GM12891 (cell line): ENCODE measurements around the gene ESYT2.
A peak's percentile ranks its signal among the peaks of the same experiment; 100 is the strongest.

ENCODE experiments used
- DNase-seq: peaks from one replicate; pipeline ENCODE4 v3.0.0; 2011; ENCODE audit warnings: low spot score; ENCODE audit not compliant: insufficient read length
- FAIRE-seq: peaks from 2 replicates; lab custom pipeline; 2011; peaks lifted over from hg19 to GRCh38; lab: Jason Lieb, UNC
- PAX5 ChIP-seq: IDR thresholded peaks from 2 replicates; pipeline ENCODE4 v1.6.1; 2011; ENCODE audit warnings: low read length, moderate library complexity, mild to moderate bottlenecking; ENCODE audit not compliant: insufficient read depth, severe bottlenecking
- POLR2A ChIP-seq: IDR thresholded peaks from 2 replicates; pipeline ENCODE4 v1.6.1; 2011; ENCODE audit warnings: low read depth, low read length, control low read depth
- POLR2AphosphoS5 ChIP-seq: IDR thresholded peaks from 2 replicates; pipeline ENCODE4 v1.6.1; 2011; ENCODE audit warnings: low read depth, low read length, control low read depth
- POU2F2 ChIP-seq: IDR thresholded peaks from 2 replicates; pipeline ENCODE4 v1.6.1; 2011; ENCODE audit warnings: low read depth, mild to moderate bottlenecking, control low read depth, low read length, moderate library complexity
- SPI1 ChIP-seq: IDR thresholded peaks from 2 replicates; pipeline ENCODE4 v1.6.1; 2011; ENCODE audit warnings: low read depth, low read length, control low read depth
- TAF1 ChIP-seq: IDR thresholded peaks from 2 replicates; pipeline ENCODE4 v1.6.1; 2011; ENCODE audit warnings: low read depth, low read length, control low read depth

Gene ESYT2

DNA sequence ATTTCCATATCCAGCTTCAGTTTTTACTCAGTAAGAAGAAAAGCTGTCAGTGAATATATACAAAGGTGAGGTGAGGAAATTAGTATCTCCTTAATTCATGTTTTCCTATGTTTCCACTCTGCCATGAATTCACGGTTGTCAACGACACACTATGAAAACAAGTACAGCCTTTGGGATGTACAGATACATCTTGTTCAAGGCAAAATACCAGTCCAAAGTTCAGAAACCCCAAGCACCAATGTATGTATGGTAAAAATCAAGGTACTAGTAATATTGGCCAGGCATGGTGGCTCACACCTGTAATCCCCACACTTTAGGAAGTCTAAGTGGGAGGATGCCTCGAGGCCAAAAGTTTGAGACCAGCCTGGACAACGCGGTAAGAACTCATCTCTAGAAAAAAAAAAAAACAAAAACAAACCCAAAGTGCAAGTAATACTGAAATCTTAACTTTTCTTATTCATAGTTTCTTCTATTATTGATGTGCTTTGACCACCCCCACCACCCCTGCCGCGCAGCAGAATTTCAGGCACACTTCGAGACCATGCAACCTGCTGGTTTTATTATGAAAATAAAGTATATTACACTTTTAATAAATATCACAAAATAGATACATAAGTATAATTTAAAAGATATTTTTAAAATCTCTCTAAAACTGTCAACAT lies 3.5 kb downstream of the ESYT2 start:
- no peak for FAIRE-seq
- TF ChIP-seq TAF1 (no peak), SPI1 (no peak), POLR2AphosphoS5 (no peak), POU2F2 (no peak), PAX5 (no peak), POLR2A (no peak)
- DNase-seq: no peak

DNA sequence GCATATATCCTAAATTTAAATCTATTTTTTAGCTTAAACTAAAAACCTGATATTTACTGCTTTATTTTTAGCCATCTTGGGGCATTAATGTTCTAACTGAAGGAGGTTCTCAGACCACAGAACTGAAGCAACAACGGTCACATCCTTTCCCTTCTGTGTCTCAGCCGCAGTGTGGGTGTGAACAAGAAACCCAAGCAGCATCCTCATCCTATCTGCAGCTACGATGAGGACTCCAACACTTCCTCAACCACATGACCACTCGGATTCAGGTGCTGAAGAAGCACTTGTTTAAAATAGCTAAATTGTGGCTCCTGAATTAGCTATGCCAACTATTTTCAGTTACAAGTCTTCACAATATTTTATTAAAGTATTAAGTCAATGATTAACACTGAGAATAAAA lies 5.3 kb downstream of the ESYT2 start:
- DNase-seq (peak; percentile 42), FAIRE-seq (peak; percentile 77)
- TF ChIP-seq POLR2AphosphoS5 (0 out of 2 replicates have a peak, but pooled peaks have one; percentile 27), SPI1 (peak; percentile 48), POLR2A (peak; percentile 47; the same call in 1 of the 2 replicates), TAF1 (no peak), POU2F2 (no peak), PAX5 (no peak)

DNA sequence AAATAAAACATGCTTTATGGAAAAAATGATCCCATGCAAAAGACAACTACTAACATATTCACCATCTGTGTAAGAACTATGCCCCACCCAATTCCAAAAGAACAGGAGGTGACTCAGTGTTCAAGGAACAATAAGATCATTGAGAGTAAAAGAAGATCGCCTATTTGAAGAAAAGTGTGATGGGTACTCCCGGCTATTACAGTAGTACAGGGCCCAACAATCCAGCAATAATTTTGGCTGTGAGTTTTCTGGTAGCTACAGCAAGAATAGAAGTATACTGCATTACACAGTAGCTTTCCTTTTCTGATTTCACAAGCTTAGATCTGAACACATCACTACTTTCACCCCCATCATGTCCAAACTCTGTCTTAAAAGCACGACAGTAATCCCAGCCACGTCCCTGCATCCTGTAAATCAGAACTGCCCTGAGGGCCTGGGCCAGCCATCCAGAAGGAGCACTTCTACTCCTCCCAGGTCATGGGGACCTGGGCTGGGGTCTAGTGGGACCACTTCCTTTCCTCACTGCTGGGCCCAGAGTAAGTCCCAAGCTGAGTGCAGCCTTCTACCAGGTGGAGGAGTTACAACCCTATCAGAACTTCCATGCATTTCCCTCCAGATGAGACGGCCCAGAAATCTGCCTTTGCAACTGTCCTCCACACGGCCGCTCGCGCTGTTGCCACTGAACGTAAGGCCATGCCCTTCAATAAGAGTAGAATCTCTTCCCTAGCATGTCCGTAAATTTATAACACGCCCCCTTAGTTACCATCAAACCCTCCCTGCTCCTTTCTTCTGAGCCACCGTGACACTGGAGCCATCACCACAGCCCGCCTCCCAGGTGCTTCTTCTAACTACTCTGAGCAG lies 7.9 kb downstream of the ESYT2 start:
- FAIRE-seq (no peak), DNase-seq (no peak)
- TF ChIP-seq POLR2AphosphoS5 (no peak), TAF1 (no peak), POLR2A (no peak), SPI1 (no peak), POU2F2 (no peak), PAX5 (no peak)

- no peak for TF ChIP-seq SPI1
- no peak for TF ChIP-seq POU2F2
- no peak for TF ChIP-seq PAX5
- no peak for TF ChIP-seq POLR2A
- no peak for TF ChIP-seq TAF1
- TF ChIP-seq POLR2AphosphoS5: no peak
- DNase-seq: no peak
- FAIRE-seq: no peak
These were observed 8.7 kb downstream of the ESYT2 start for GRCh38 chr7:158820656-158821055.

GRCh38 chr7:158819571-158820203 lies 9.6 kb downstream of the ESYT2 start:
- TF ChIP-seq POLR2AphosphoS5 (no peak), SPI1 (no peak), POU2F2 (no peak), POLR2A (no peak), TAF1 (no peak), PAX5 (no peak)
- FAIRE-seq (no peak), DNase-seq (no peak)

DNA sequence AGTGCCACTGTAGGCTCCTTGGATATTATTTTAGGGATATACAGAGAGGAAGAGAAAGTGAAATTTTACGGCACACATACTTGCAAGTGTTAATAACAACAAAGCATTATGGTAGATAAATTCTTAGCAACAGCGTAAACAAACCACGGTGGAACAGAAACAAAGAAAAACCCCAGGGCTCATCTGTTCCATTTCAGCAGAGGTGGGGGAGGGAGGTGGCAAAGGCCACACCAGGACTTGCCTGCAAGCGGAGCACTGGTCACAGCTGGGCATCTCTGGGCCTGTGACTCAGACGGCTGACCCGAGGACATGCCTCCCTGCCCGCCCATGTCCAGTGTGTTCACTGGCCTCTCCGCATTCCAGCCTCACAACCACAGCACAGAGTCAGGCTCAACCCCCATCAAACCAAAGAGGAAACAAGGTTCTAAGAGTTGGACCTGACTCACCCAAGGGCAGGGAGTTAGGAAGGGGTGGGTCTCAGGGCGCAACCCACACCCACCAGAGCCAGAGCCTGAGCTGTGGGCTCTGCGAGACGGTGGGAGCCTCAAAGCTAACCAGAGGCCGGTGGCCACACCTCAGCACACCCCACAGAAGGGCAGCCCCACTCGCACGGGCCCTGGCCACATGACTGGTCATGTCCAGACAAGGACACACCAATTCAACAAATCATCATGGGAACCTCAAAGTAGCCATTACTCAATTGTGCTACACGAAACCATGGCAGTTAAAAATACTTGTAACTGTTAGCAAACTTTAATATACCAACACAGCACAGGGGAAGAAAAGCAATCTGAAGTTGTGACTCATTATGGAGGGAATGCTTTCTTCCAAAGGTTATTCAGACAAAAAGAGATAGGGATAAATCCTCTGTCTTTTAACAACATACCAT lies 10.7 kb downstream of the ESYT2 start:
- TF ChIP-seq POU2F2 (0 out of 2 replicates have a peak, but pooled peaks have one; percentile 18), POLR2AphosphoS5 (no peak; the same call in 1 of the 2 replicates), POLR2A (peak; percentile 49; the same call in 1 of the 2 replicates), PAX5 (no peak), SPI1 (peak; percentile 67), TAF1 (peak; percentile 47; the same call in 1 of the 2 replicates)
- DNase-seq: peak; percentile 43
- FAIRE-seq: peak; percentile 81

DNA sequence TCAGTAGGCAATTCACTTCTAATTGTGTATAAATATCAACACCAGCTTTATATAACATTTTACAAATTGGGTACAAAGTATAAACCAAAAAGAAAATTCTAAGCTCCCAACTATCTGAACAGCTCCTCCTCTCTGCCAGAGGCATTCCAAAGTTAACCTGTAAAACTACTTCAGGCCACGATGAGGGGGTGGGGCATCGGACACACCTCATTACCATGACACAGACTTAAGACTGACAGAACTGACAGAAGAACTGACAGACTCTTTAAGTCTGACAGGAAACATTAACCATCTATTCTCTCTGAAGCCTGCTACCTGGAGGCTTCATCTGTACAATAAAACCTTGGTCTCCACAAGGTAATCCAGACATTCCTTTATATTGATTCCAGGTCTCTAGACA lies 12.3 kb downstream of the ESYT2 start:
- DNase-seq (no peak), FAIRE-seq (no peak)
- TF ChIP-seq POLR2A: no peak
- no peak for TF ChIP-seq POU2F2

DNA sequence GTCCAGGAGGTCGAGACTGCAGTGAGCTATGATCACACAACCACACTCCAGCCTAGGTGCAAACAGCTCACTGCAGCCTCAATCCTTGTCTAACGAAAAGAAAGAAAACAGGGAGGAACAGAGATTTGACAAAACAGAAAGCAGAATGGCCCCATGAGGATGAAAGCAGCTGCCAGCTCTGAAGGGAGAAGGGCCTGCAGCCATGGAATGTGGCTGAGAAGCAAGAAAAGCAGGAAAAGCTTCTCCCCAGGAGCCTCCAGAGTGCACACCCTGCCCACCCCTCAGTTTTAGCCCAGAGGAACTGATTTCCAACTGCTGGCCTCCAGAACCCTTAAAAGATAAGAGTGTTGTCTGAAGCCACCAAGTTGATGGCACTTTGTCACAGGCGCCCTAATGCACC lies 13.0 kb downstream of the ESYT2 start:
- FAIRE-seq (no peak), DNase-seq (no peak)
- TF ChIP-seq POLR2AphosphoS5: no peak
- TF ChIP-seq POLR2A: no peak
- TF ChIP-seq POU2F2: no peak
- TF ChIP-seq TAF1: no peak
- TF ChIP-seq PAX5: no peak
- no peak for TF ChIP-seq SPI1
